GM21515 (cell line): Measurements from ENCODE around the gene AXIN2.
"Not testable (repeated sequence)": the region's sequence is repeated elsewhere in the genome, so short reads cannot be mapped to it uniquely, and the experiment has no call there.

ENCODE experiments used
- ATAC-seq: cut with Tn5 transposase; IDR thresholded peaks from one replicate; pipeline ENCODE4 v1.9.1; 2021; ENCODE audit not compliant: unreplicated experiment

The AXIN2 gene

GRCh38 chr17:65537845-65538674 is 23.4 kb downstream of the AXIN2 start:
- no peak for ATAC-seq

GRCh38 chr17:65537343-65537844 is 24.1 kb downstream of the AXIN2 start:
- no peak for ATAC-seq

GRCh38 chr17:65536573-65537342 is 24.7 kb downstream of the AXIN2 start:
- ATAC-seq = no peak

- no peak for ATAC-seq
These were observed 25.5 kb downstream of the AXIN2 start for GRCh38 chr17:65535777-65536572.

- ATAC-seq = no peak
These were observed 27.5 kb downstream of the AXIN2 start for GRCh38 chr17:65533852-65534457.

GRCh38 chr17:65533056-65533745 is 28.2 kb downstream of the AXIN2 start:
- ATAC-seq = no peak

- no peak for ATAC-seq
These were observed 29.2 kb downstream of the AXIN2 start for GRCh38 chr17:65532101-65532890.

- no peak for ATAC-seq
These were observed 30.0 kb downstream of the AXIN2 start for GRCh38 chr17:65531256-65532100.

- ATAC-seq = no peak
These were observed 30.8 kb downstream of the AXIN2 start for GRCh38 chr17:65530523-65531255.

GRCh38 chr17:65529761-65530522 is 31.5 kb downstream of the AXIN2 start:
- ATAC-seq = no peak

- ATAC-seq = no peak
These were observed 32.3 kb downstream of the AXIN2 start for GRCh38 chr17:65529040-65529633.

- no peak for ATAC-seq
These were observed 33.4 kb downstream of the AXIN2 start for GRCh38 chr17:65527857-65528591.

GRCh38 chr17:65527381-65527780 is 34.1 kb downstream of the AXIN2 start:
- ATAC-seq = no peak

- not testable (repeated sequence) for ATAC-seq
These were observed 34.6 kb downstream of the AXIN2 start for GRCh38 chr17:65526854-65527253.

GRCh38 chr17:65523853-65524664 is 37.4 kb downstream of the AXIN2 start:
- no peak for ATAC-seq
